Stimulated activated CD8-positive, alpha-beta memory T cell treated with anti-CD3 and anti-CD28 coated beads, Interleukin-12 subunit alpha, Interleukin-12 subunit beta, amount 100 ng/mL, for 4 hours (primary cell): Measurements from ENCODE around the gene PDK4.
"Not testable (repeated sequence)": the region's sequence is repeated elsewhere in the genome, so short reads cannot be mapped to it uniquely, and the experiment has no call there.

Source experiments
- DNase-seq: peaks from one replicate; pipeline ENCODE4 v3.0.0-alpha.2; 2020; ENCODE audit warnings: low read depth

Gene PDK4

DNA sequence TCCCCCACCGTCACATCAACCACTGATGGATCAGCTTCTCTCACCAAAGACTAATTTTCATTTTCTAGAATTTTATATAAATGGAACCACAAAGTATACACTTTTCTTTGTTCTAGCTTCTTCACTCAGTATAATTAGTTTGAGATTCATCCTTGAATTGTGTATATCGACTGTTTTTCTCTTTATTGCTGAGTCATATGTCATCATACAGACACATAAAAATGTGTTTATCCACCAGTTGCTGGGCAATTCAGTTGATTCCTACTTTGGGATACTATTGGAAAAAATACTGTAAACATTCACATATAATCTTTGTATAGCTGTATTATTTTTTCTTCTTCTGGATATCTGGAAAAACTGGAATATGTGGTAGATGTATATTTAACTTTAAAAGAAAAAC, 26.6 kb downstream of the PDK4 start:
- no peak for DNase-seq

DNA sequence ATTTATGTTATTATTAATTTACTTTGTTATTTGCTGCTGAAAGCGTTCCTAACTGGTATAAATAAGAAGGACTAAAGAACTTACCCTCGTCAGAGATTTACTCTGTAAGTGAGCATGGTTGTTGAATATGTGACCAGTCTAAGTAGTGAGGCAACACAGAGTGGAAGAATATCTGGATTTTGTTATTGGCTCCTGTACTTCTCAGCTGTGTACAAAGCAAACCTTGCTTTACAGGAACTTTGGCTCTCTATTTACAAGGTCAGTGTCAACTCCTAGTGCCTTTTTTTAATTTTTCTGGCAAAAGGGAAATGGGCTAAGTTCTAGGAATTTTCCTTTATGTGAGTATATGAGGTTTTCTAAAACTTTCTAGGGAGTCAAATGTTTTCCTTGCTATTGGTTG, 35.6 kb downstream of the PDK4 start:
- DNase-seq, result no peak

DNA sequence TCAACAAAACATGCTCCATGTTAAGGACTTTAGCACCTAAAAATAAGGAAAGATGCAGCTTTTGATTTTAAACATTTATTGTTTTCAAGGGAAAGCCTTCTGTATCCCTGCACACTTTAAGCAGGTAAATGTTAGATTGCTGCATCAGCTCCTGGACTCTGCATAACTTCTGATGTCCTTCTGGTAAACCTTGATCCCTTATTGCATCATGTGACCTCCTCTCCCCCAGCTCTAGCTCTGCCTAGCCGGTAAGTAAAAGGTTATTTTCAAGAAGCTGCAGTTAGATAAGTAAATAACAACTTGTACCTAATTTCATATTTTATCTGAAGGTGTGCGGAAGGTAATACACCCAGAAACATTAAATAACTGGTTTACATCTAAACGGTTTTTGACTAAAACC, 37.5 kb downstream of the PDK4 start:
- no peak for DNase-seq

DNA sequence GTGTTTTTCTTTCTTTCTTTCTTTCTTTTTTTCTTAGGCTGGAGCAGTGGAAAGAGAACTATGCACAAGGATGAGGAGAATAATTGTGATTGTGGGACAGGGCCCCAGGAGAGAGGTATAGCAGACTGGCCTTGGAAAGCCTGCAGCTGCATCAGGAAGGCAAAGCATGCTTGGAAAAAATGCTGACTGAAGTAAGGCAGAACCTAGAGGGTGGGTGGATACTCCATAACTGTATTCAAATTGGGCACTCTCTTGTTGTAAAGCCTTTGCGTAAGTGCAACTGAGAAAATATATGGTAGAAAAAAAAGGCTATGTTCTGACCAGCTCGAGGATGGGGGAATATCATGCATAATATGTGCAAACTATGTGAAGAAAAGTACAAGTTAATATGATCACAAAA, 39.5 kb downstream of the PDK4 start:
- no peak for DNase-seq

DNA sequence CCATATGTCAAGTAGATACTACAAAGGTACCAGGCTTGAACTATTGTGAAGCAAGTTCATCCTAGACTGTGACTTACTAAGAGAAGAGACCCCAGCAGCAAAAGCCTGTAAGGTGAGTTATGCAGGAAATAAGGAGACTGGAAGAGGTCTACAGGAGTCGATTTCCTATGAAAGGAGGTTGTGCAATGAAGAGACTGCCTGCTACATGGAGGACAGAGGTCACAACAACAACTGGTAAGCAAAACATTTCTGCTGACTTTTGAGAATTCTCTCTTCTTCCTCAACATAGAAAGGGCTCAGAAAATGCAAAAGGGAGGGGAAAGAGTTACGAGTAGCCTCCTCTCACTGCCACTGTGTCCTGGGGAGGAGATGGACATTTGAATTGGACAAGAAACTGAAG, 42.4 kb downstream of the PDK4 start:
- no peak for DNase-seq

DNA sequence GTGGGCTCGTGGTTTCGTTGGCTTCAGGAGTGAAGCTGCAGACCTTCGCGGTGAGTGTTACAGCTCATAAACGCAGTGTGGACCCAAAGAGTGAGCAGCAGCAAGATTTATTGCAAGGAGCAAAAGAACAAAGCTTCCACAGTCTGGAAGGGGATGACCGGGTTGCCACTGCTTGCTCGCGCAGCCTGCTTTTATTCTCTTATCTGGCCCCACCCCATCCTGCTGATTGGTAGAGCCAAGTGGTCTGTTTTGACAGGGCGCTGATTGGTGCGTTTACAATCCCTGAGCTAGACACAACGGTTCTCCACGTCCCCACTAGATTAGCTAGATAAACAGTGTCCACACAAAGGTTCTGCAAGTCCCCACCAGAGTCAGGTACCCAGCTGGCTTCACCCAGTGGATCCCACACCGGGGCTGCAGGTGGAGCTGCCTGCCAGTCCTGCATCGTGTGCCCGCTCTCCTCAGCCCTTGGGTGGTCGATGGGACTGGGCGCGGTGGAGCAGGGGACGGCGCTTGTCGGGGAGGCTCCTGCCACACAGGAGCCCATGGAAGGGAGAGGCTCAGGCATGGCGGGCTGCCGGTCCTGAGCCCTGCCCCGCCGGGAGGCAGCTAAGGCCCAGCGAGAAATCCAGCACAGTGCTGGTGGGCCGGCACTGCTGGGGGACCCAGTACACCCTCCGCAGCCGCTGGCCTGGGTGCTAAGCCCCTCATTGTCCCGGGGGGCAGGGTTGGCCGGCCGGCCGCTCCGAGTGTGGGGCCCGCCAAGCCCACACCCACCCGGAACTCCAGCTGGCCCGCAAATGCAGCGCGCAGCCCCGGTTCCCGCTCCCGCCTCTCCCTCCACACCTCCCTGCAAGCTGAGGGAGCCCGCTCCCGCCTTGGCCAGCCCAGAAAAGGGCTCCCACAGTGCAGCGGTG, 44.0 kb downstream of the PDK4 start:
- not testable (repeated sequence) for DNase-seq

DNA sequence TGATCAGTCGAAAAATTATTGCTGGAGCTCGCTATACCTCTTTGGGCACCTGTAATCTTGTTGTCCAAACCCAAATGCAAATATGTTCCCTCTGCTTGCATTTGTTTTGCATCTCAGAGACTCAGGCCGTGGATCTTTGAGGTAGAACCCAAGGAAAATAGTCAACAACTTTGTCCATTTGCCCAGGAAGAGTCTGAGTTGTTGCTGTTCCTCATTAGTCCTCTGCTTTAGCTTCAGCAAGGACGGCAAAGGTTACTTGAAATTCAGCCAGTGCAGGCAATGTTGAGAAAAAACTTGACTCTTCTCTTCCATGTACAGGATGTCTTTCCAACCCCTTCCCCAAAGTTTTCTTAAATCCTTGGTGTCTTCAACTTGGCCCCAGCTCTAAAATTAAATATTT, 45.8 kb downstream of the PDK4 start:
- no peak for DNase-seq

DNA sequence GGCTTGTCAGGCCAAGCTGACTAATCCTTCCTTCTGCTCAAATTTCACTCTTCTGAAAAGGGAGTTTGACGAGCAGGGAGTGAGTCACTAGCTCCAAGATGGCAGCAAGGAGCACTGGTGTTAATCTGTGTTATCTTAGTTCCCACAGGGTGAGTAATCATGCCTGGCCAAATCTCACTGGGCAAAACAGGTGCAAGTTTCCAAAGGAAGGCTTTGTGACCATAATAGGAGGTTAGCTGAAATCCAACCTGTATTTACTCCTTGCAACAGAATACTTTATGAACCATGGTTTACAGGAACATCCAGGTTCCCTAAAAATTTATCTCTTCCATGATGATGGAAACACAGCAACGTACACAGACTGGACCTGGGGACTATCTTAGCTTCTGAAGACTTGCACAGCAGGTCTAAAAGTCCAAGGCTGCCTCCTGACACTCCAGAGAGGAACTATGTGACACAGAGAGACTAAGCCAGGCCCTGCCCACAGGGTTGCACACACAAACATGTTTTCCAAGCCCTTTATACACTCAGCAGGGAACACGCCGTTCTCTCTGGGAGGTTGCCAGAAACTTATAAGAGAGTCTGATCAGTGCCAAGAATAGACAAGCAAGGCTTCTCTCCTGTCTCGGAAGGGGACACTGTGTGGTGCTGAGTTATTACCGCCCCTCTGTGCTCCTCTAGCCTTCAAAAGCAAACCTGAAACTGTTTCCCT, 46.3 kb downstream of the PDK4 start:
- DNase-seq, result no peak

DNA sequence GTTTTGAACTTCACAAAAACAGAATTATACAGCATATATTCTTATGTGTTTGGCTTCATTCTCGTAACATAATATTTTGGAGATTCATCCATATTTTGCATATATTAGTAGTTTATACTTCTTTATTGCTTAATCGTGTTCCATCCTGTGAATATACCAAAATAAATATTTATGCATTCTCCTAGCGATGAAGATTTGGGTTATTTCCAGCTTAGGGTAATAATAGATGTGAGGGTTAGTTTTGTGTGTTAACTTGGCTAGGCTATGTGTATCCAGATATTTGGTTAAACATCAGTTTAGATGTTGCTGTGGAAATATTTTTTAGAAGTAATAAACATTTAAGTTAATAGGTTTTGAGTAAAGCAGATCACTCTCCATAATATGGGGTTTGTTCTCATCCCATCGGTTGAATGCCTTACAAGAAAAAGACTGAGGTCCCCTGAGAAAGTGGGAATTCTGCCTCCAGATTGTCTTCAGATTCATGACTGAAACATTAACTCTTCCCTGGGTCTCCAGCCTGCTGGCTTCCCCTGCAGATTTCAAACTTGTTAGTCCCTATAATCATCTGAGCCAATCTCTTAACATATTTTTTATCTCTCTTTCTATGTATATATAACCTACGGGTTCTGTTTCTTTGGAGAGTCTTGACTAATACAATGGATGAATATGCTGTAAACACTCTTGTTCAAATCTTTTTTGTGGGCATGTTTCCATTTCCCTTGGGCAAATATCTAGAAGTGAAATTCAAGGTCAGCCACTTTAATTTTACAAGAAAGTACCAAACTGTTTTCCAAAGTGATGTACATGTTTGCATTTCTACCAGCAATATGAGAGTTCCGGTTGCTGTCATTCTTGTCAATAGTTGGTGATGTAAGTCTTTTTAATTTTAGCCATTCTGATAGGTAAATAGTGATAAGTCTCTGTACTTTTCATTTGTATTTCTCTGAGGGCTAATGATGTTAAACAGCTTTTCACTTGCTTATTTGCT, 48.7 kb downstream of the PDK4 start:
- no peak for DNase-seq

DNA sequence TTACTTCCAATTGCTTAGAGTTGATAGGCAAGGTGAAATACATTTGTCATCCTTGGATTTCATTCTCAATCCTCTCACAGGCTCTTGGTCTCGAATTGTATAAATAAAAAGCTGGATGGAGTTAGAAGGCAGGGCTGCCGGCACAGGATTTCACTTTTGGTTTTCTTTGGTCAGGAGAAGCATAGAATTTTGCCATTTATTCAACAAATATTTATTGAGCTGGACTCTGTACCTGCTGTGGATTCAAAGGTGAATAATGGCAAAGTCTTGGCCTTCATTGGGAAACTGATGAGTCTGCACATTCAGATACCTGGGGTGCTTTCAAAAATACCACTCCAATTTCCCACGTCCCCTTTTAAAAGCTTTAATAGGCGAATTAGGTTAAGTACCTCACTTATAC, 49.7 kb downstream of the PDK4 start:
- DNase-seq, result no peak

DNA sequence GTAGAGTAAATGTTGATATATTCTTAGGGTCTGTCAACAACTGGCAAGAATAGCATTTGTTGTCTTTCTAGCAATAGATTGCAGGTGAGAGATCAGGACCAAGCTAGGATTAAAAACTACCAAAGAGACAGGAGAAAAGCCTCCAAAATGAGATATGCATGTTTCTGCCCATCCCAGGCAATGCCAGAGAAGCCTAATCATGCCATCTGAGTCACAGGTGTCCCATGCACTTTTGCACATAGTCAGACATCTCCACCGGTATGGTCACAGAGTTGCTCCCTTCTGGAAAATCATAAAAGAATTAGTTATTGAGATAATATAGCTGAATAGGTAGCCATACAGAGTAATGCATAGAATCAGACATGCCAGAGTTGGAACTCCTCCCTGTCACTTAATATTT, 50.6 kb downstream of the PDK4 start:
- no peak for DNase-seq

DNA sequence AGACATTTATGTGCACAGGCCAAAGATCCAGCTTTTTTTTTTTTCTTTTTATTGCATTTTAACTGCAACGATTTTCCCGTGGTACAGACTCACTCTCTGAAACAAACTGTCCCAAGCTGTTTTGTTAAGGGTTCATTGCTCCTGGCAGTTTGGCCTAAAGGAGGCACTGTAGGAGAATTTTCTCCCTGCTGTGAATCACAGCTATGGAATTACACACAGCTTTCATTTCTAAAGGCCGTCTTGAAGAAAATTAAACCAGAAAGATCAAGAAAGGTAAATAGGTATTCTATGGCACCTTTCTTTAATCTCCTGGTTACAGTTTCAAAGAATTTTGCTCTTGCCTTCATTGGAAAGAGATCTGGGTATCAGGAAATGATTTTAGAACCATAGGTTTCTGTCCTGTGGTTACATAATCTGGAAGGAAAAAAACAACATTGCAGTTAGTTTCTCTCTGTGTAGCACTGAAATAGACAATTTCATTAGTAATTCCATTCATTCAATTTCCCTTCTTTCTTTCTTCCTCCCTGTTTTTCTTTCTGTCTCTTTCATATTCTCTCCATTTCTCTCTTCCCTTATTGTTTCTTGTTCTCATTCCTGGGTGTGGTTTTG, 51.2 kb downstream of the PDK4 start:
- DNase-seq, result no peak

DNA sequence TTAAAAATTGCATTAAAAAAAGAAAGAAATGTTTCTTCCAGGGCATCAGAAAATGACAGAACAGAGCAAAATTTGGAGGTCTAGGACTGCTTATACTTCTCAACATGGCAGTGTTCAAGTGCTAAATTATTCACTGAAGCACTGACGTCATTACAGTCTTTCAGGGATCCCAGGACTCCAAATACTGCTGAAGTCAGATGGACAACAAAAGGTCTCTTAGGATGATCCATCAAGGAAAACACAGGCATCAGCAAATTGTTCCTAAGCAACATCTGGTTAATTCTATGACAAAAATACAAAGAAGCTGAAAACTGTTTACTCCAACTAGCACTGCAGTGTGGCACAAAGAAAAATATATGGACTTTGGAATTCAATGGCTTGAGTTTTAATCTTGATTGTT, 52.1 kb downstream of the PDK4 start:
- DNase-seq, result no peak

DNA sequence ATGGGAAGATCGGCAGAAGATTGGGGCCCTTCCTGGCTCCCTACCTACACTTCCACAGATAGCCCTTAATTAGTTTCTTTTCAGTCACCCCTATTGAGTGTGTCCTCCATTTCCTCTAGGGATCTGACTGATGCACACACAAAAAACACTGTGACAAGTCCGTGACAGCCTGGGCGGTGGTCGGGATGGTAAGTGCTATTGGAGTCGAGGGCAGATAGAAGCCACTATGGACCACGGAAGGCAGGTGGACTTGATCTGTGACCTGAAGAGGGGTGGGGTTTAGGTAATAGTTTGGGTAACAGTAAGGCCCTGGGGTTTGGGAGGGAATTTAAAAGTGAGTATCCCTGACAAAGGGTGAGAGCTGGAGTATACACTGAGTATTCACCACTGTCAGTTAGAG, 53.0 kb downstream of the PDK4 start:
- DNase-seq, result no peak

DNA sequence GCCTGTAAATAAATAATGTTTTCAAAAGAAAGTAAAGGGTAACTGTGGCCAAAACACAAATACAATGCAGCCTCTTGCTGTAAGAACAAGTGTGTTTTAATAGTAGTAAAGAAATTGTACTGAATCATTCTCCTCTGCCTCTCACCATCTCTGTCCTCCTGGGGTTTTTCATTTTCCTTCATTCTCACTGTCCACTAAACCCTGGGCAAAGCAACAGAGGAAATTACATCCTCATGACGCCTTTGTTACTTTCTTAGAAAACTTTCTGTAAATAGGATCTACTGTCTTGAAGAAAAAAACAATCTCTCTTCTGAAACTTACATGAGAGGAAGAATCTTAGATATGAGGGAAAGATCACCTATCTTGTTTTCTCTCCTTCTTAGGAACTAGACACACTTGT, 56.0 kb downstream of the PDK4 start:
- no peak for DNase-seq

DNA sequence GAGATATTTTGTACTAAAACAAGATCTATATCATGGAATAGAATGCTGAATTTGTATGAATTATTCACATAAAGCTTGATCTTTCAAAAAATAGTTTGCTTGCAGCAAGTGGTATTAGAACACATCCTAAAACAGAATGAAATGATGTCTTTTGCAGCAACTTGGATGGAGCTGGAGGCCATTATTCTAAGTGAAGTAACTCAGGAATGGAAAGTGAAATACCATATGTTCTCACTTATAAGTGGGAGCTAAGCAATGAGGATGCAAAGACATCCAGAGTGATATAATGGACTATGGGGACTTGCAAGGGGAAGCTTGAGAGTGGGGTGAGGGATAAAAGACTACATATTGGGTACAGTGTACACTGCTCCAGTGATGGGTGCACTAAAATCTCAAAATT, 56.9 kb downstream of the PDK4 start:
- no peak for DNase-seq

DNA sequence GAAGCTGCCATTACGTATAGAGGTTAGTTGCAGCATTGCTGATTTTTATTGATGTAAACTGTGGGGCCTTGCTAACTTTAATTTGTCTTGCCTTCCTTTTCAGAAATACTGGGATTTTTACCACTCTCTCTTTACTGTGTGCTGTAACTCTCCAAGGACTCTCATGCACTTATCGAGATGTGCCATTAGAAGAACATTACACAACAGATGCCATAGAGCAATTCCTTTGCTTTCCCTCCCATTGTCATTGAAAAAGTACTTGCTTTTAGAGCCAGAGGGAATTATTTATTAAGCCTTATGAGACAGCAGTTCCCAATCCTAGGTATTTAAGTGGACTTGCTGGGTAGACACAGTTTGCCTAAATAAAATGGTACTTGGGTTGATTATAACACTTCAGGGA, 58.8 kb downstream of the PDK4 start:
- no peak for DNase-seq

DNA sequence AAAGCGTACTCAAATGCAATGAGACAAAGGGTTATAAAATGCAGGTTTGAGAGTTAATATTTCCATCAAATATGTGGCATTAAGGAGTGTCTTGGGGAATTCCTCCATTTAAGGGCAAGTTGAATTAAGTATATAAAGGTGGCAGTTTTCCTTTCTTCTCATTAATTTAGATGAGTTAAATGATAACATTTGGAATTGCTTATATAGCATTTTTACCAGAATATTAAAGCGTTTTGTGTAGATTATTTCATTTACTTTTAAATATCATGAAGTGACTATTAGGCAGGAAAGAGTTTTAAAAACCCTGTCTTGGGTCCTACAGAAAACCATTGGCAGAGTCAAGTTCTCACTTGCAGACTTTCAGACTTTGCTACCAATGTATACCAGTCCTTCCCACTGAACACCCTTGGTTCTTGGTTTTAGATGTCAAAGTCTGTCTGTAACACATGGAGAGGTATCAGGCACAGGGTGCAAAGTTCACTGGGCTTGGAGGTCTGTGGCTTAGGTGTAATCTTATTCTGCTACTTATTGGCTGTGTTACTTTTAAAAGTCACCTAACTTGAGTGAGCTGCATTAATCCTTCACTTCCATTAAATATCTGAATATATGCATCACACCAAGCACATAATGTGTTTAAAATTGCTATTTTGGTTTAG, 59.5 kb downstream of the PDK4 start:
- no peak for DNase-seq

DNA sequence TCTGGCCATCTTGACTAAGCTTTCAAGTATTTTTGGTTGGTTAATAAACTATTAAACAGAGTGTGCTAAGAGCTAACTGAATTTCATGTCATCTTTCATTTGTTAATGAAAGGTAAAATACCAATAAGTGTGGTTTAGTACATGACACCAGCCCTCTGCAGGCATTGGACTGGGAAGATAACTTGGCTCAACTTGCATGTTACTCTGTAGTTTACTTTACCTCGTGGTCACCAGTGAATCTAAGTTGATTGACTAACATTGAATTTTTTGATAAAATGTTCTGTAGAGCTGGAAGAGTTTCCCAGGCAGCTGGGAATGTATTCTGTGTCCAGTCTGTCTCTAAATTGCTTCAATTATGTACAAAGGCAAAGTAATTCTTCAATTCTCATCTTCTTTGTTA, 60.7 kb downstream of the PDK4 start:
- DNase-seq, result no peak

DNA sequence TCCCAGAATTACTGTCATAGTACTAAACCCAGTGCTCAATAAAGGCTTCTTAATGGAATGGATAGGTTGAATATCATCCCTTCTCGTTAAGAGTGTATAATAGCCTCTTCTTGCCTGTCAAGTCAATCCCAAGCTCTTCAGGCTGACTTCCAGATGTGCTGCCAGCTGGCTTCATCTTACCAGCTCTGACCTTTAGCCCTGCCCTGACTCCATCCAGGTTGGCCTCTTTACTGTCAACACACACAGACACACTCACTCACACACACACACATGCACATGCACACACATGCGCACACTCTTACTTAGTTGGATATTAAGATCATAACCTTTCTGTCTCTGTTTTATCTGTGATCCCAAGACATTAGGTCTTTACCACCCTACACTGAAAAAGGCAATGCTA, 61.5 kb downstream of the PDK4 start:
- DNase-seq, result no peak
